ENCODE data around the gene H2BW2. TPM values are rescaled to one million over a fixed set of nuclear protein-coding genes. Genes with fewer than 3 reads are reported as not detected.

Gene H2BW2
- polyA plus RNA-seq, 3 donors = 0.37 to 0.98 (median 0.91) TPM

Other genes starting within 250 kb of the H2BW2 start
- 1 to 10 TPM; 2.3 to 2.6 (median 2.4) TPM for gene RAB9B, start 207.7 kb upstream of the H2BW2 start, polyA plus RNA-seq (ENCODE audit: insufficient read length in 3 of 3)
- gene TMSB15B, start 77.3 kb upstream of the H2BW2 start, polyA plus RNA-seq (ENCODE audit: insufficient read length in 3 of 3) = 10 to 100 TPM; 18.9 to 30.0 (median 22.6) TPM
- not detected for gene H2BW1, start 26.2 kb upstream of the H2BW2 start, polyA plus RNA-seq (ENCODE audit: insufficient read length in 3 of 3)
- gene TMSB15C, start 36.3 kb downstream of the H2BW2 start, polyA plus RNA-seq (ENCODE audit: insufficient read length in 3 of 3) = 10 to 100 TPM; 10.3 to 16.7 (median 13.7) TPM
- 1 to 10 TPM; 4.3 to 5.1 (median 4.9) TPM for gene ZCCHC18, start 72.6 kb downstream of the H2BW2 start, polyA plus RNA-seq (ENCODE audit: insufficient read length in 3 of 3)
- gene SLC25A53, start 117.1 kb downstream of the H2BW2 start, polyA plus RNA-seq (ENCODE audit: insufficient read length in 3 of 3) = 10 to 100 TPM in 2 of 3 donors, 1 to 10 TPM in 1; 9.7 to 13.8 (median 10.1) TPM
- gene FAM199X, start 126.5 kb downstream of the H2BW2 start, polyA plus RNA-seq (ENCODE audit: insufficient read length in 3 of 3) = 10 to 100 TPM; 36.3 to 43.1 (median 41.8) TPM
- not detected for gene ESX1, start 215.0 kb downstream of the H2BW2 start, polyA plus RNA-seq (ENCODE audit: insufficient read length in 3 of 3)